B cell (primary cell): ENCODE results near the gene ACP5. TPM values are rescaled to one million over a fixed set of nuclear protein-coding genes. Genes with fewer than 3 reads are reported as not detected.

ENCODE experiments used
- ATAC-seq: fragments of 200-7000 bp; cut with Tn5 transposase; one replicate; pipeline ENCODE4 v1.10.0; 2021; ENCODE audit warnings: low read depth, mild to moderate bottlenecking, moderate number of reproducible peaks, moderate library complexity
- CTCF ChIA-PET: fragments of 350-600 bp; sonication (Branson Sonifier 250); formaldehyde crosslinking; loops from one replicate; lab custom pipeline; 2021; ENCODE audit warnings: antibody characterized with exemption, inconsistent platforms; lab: Charles Lee
- POLR2A ChIA-PET: fragments of 350-600 bp; sonication (Branson Sonifier 250); formaldehyde crosslinking; loops from one replicate; lab custom pipeline; 2021; ENCODE audit warnings: antibody characterized with exemption; lab: Charles Lee
- DNase-seq: peaks from one replicate; pipeline ENCODE4 v3.0.0; 2013
- H2AFZ ChIP-seq: 2 replicates; pipeline ENCODE4 v1.6.1; 2012; ENCODE audit warnings: mild to moderate bottlenecking, low read depth, low read length; ENCODE audit not compliant: insufficient read depth, poor library complexity, severe bottlenecking
- H3K27ac ChIP-seq, 2 donors: 1 replicate in 1 of 2; 2 replicates in 1 of 2; pipeline ENCODE4 v1.5.1; 2012 to 2013; ENCODE audit warnings: low read length in 2 of 2, mild to moderate bottlenecking in 2 of 2, moderate library complexity in 1 of 2
- H3K27me3 ChIP-seq, 4 experiments: fragments of 200-600 bp in 1 of 4; sonication (generic) in 1 of 4; replicated peaks in 1 of 4; 1 replicate in 2 of 4; 2 replicates in 2 of 4; pipeline versions ENCODE4 v1.6.1 to v1.7.0; 2013 to 2016; ENCODE audit warnings: low read length in 3 of 4, mild to moderate bottlenecking in 2 of 4, mixed read lengths in 1 of 4, moderate library complexity in 1 of 4; ENCODE audit not compliant: insufficient read depth in 4 of 4, control insufficient read depth in 3 of 4; ENCODE audit errors: control extremely low read depth in 1 of 4
- H3K36me3 ChIP-seq, 2 experiments: replicated peaks in 1 of 2; 1 replicate in 1 of 2; 2 replicates in 1 of 2; pipeline versions ENCODE4 v1.6.1 to v1.7.1; 2013; ENCODE audit warnings: low read length in 1 of 2; ENCODE audit not compliant: insufficient read depth in 2 of 2, control insufficient read depth in 1 of 2; ENCODE audit errors: control extremely low read depth in 1 of 2, extremely low read depth in 1 of 2
- H3K4me1 ChIP-seq, 2 donors: fragments of 200-600 bp in 1 of 2; sonication (generic) in 1 of 2; 1 replicate in 1 of 2; 2 replicates in 1 of 2; pipeline versions ENCODE4 v1.5.1 to v1.6.1; 2013 to 2017; ENCODE audit warnings: low read length in 2 of 2; ENCODE audit not compliant: control insufficient read depth in 2 of 2, insufficient read depth in 2 of 2
- H3K4me2 ChIP-seq: replicated peaks from 2 replicates; pipeline ENCODE3; 2012; ENCODE audit warnings: mild to moderate bottlenecking, low read depth, low read length; ENCODE audit not compliant: poor library complexity, severe bottlenecking
- H3K4me3 ChIP-seq, 5 experiments: fragments of 200-600 bp in 1 of 5; sonication (generic) in 1 of 5; 1 replicate in 3 of 5; 2 replicates in 2 of 5; pipeline versions ENCODE4 v1.5.1 to v1.7.0; 2011 to 2016; ENCODE audit warnings: low read length in 4 of 5, mild to moderate bottlenecking in 4 of 5, low read depth in 2 of 5, control low read depth in 1 of 5, moderate library complexity in 1 of 5; ENCODE audit not compliant: insufficient read depth in 1 of 5; ENCODE audit errors: control extremely low read depth in 1 of 5, extremely low read depth in 1 of 5
- H3K79me2 ChIP-seq: fragments of 200-600 bp; sonication (generic); one replicate; pipeline ENCODE4 v1.6.0; 2016; ENCODE audit warnings: low read length; ENCODE audit not compliant: control insufficient read depth, insufficient read depth
- H3K9ac ChIP-seq: fragments of 200-600 bp; sonication (generic); 2 replicates; pipeline ENCODE4 v1.6.1; 2017; ENCODE audit warnings: mild to moderate bottlenecking, low read length, moderate library complexity
- H3K9me3 ChIP-seq, 3 donors: one replicate each; pipeline versions ENCODE4 v1.6.1 to v1.7.1; 2013; ENCODE audit warnings: low read length in 2 of 3; ENCODE audit not compliant: control insufficient read depth in 2 of 3, insufficient read depth in 1 of 3; ENCODE audit errors: control extremely low read depth in 1 of 3
- H4K20me1 ChIP-seq: 2 replicates; pipeline ENCODE4 v1.6.0; 2012; ENCODE audit warnings: mild to moderate bottlenecking, low read length; ENCODE audit not compliant: insufficient read depth, control insufficient read depth, poor library complexity, severe bottlenecking
- H3K27ac Mint-ChIP-seq: one replicate; pipeline ENCODE4 v1.8.0; 2021; ENCODE audit warnings: mixed read lengths
- H3K27me3 Mint-ChIP-seq: one replicate; pipeline ENCODE4 v1.8.0; 2021; ENCODE audit warnings: mixed read lengths
- H3K4me1 Mint-ChIP-seq: one replicate; pipeline ENCODE4 v1.8.0; 2021; ENCODE audit warnings: mixed read lengths
- H3K4me3 Mint-ChIP-seq: one replicate; pipeline ENCODE4 v1.8.0; 2021; ENCODE audit warnings: mixed read lengths
- H3K9me3 Mint-ChIP-seq: one replicate; pipeline ENCODE4 v1.8.0; 2022; ENCODE audit warnings: mixed read lengths; ENCODE audit not compliant: insufficient read depth
- EZH2 ChIP-seq: IDR thresholded peaks from 2 replicates; pipeline ENCODE4 v1.6.1; 2012; ENCODE audit warnings: borderline replicate concordance, low read depth, mild to moderate bottlenecking, moderate library complexity, low read length; ENCODE audit not compliant: insufficient read depth, poor library complexity, severe bottlenecking
- WGBS: methylation state at CpG from one replicate; pipeline ENCODE4 v1.1.5; 2013; ENCODE audit warnings: missing lambda C conversion rate; ENCODE audit not compliant: insufficient coverage; 5-methylcytosine and 5-hydroxymethylcytosine counted together
- intact Hi-C: fragments of 100-400 bp; cut with micrococcal nuclease; formaldehyde crosslinking; loops from one replicate; pipeline ENCODE4 v1.10.0; 2022
- polyA plus RNA-seq: library from polyadenylated mRNA; depleted of rRNA; stranded (reverse); fragments of >200 nt; gene quantifications from 2 replicates; pipeline ENCODE4 v1.2.3, GENCODE V29; 2012
- total RNA-seq, 2 donors: library from RNA; stranded (reverse); fragments of 120-200 nt in 1 of 2; gene quantifications; 1 replicate in 1 of 2; 2 replicates in 1 of 2; pipeline versions ENCODE4 v1.2.3 to v1.2.4, GENCODE V29; 2013 to 2022
- TF ChIP-seq, protein P1 (sequence below): fragments of 200-600 bp; IDR thresholded peaks from one replicate; pipeline ENCODE4 v1.8.0; 2022; ENCODE audit warnings: antibody characterized with exemption, mild to moderate bottlenecking

ACP5 gene
- total and polyA plus RNA-seq, 2 donors (not counting 1 experiment from before 2014, with no cell fraction given), result 151 to 169 TPM

DNA sequence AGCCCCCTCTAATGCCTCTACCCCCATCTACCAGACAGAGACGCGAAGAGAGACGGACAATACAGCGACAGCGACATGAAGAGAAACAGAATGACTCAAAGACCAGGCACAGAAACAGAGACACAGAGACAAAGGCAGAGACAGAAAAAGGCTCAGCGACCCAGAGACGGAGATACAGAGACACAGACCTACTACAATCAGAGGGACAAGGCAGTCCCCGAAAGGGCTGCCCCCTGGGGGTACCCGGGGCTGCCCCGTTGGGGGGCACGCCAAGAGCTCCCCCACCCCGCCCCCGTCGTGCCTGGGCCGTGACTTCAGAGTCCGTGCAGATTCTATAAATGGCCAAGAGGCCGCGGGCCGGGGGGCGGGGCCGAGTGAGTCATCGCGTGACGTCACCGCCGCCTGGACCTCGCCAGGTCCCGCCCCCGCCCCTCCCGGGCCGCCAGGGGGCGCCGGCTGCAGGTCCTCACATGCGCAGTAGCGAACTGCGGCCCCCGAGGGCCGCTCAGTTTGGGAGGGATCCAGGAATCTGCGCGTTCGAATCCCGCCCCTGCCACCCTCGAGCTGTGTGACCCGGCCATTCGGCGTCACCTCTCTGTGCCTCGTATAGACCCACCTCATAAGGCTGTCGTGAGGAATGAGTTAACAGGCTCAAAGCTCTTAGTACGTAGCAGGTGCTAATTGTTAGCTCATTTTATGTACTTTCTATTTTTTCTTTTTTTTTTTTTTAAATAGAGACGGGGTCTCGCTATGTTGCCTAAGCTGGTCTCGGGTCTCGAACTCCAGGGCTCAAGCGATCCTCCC lies 41.5 kb downstream of the ACP5 start:
- TF ChIP-seq, protein P1, sequence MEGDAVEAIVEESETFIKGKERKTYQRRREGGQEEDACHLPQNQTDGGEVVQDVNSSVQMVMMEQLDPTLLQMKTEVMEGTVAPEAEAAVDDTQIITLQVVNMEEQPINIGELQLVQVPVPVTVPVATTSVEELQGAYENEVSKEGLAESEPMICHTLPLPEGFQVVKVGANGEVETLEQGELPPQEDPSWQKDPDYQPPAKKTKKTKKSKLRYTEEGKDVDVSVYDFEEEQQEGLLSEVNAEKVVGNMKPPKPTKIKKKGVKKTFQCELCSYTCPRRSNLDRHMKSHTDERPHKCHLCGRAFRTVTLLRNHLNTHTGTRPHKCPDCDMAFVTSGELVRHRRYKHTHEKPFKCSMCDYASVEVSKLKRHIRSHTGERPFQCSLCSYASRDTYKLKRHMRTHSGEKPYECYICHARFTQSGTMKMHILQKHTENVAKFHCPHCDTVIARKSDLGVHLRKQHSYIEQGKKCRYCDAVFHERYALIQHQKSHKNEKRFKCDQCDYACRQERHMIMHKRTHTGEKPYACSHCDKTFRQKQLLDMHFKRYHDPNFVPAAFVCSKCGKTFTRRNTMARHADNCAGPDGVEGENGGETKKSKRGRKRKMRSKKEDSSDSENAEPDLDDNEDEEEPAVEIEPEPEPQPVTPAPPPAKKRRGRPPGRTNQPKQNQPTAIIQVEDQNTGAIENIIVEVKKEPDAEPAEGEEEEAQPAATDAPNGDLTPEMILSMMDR, result peak; percentile 91
- TF ChIP-seq EZH2, result no peak
- intact Hi-C loops, result loop anchor here (1.0 kb wide), 2 partner anchors 23 to 51 kb away; partner anchors contain the start of gene ELOF1
- peaks cover 22% of the 10 kb centered on the region for H3K4me1 Mint-ChIP-seq
- H3K27ac Mint-ChIP-seq, result peak overlapping the region; percentile 71
- H3K27me3 Mint-ChIP-seq, result peaks cover 13% of the 10 kb centered on the region
- ChIA-PET POLR2A (interaction anchor here (0.5 to 1.3 kb wide), 5 partner anchors 21 to 56 kb away, joined by 3 to 7 read pairs (median 3); partner anchors contain the start of genes ELOF1 and ZNF653), CTCF (interaction anchor here (0.6 to 2.9 kb wide), 13 partner anchors 13 to 154 kb away, joined by 3 to 22 read pairs (median 5); partner anchors contain the start of gene ELOF1)
- Histone ChIP-seq H3K4me3 (peak overlapping the region in 4 of 5 experiments; percentile 17 to 59 (median 39)), H3K9me3 (no peaks in the 10 kb centered on the region), H3K4me1 (peaks cover 24 to 33% of the 10 kb centered on the region in 2 donors), H3K27me3 (peaks cover 0 to 30% (median 12%) of the 10 kb centered on the region in 4 experiments), H3K36me3 (no peaks in the 10 kb centered on the region), H3K27ac (peak overlapping the region; percentile 66 to 70), H3K4me2 (peak overlapping the region; percentile 80), H3K9ac (peak overlapping the region; percentile 56), H2AFZ (peak overlapping the region; percentile 84), H4K20me1 (no peaks in the 10 kb centered on the region), H3K79me2 (no peaks in the 10 kb centered on the region)
- DNase-seq (peak; percentile 91), ATAC-seq (peak; percentile 90)
- H3K4me3 Mint-ChIP-seq, result peak overlapping the region; percentile 74
- 8% methylated on average over 41 of the region's 54 CpGs for WGBS
- H3K9me3 Mint-ChIP-seq, result no peaks in the 10 kb centered on the region

DNA sequence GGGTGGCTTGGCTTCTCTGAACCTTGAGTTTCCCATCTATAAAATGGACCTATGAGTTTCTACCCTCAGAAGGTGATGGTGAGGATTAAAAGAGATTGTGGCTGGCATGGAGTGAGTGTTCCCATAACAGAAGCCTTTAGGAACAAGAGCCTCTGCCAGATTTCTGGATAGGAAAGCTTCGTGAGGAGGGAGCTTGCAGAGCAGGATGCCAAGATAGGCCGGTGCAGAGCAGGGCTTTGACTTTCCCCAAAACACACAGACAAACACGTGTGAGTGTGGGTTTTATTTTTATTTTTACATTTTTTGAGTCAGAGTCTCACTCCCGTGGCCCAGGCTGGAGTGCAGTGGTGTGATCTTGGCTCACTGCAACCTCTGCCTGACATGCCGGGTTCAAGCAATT lies 42.5 kb downstream of the ACP5 start:
- ChIA-PET CTCF (interaction anchor here (2.9 kb wide), 1 partner anchor 24 kb away, joined by 22 read pairs; the partner anchor contains the start of gene ELOF1), POLR2A (interaction anchor here (1.3 kb wide), 1 partner anchor 24 kb away, joined by 3 read pairs; the partner anchor contains the start of gene ELOF1)
- intact Hi-C loops, result no loop called here
- H3K79me2 ChIP-seq, result no peaks in the 10 kb centered on the region
- H3K4me1 ChIP-seq, result peaks cover 24 to 32% of the 10 kb centered on the region in 2 donors
- no peaks in the 10 kb centered on the region for H3K9me3 Mint-ChIP-seq
- no peaks in the 10 kb centered on the region for H3K36me3 ChIP-seq
- WGBS, result 66% methylated on average over 2 of the region's 5 CpGs
- H3K4me3 ChIP-seq, result no peak overlapping the region
- peaks cover 22% of the 10 kb centered on the region for H3K4me1 Mint-ChIP-seq
- ATAC-seq, result no peak
- peaks cover 0 to 19% (median 7%) of the 10 kb centered on the region in 4 experiments for H3K27me3 ChIP-seq
- H2AFZ ChIP-seq, result no peak overlapping the region
- no peak overlapping the region for H3K9ac ChIP-seq
- peak overlapping the region; percentile 76 for H3K27ac Mint-ChIP-seq
- peaks cover 0 to 4% (median 0%) of the 10 kb centered on the region in 3 donors for H3K9me3 ChIP-seq
- H4K20me1 ChIP-seq, result no peaks in the 10 kb centered on the region
- peak overlapping the region; percentile 3 for H3K4me2 ChIP-seq
- no peak for DNase-seq
- TF ChIP-seq EZH2, result no peak
- TF ChIP-seq, protein P1, result no peak
- peaks cover 9% of the 10 kb centered on the region for H3K27me3 Mint-ChIP-seq
- peak overlapping the region in 1 of 2 donors; percentile 30 for H3K27ac ChIP-seq
- H3K4me3 Mint-ChIP-seq, result peak overlapping the region; percentile 23
